ENCODE measurements around the gene SLC18B1. TPM values are rescaled to one million over a fixed set of nuclear protein-coding genes. Genes with fewer than 3 reads are reported as not detected.

The SLC18B1 gene
- 10.2 and 10.4 TPM in 2 replicates for polyA plus RNA-seq (2013)

- Histone ChIP-seq H2BK12ac (ENCODE audit: low read length) (no peak within 1 kb of the TSS), H2BK5ac (ENCODE audit: low read depth, low read length, poor library complexity) (peak within 1 kb of the TSS; percentile 33), H2AFZ (ENCODE audit: insufficient read depth, low read length, poor library complexity) (peak within 1 kb of the TSS; percentile 100), H3K79me1 (ENCODE audit: low read length) (peaks cover 5% of the 10 kb centered on the region), H3K9ac (ENCODE audit: low read length) (no peak within 1 kb of the TSS), H3K4me3 (ENCODE audit: low read depth, low read length) (peak within 1 kb of the TSS; percentile 67), H3K18ac (ENCODE audit: low read length) (peak within 1 kb of the TSS; percentile 69), H4K91ac (ENCODE audit: low read depth, low read length) (peak within 1 kb of the TSS; percentile 70), H3K36me3 (ENCODE audit: control insufficient read depth in 1 of 2, insufficient read depth in 2 of 2, low read length in 2 of 2) (peaks cover 0 to 3% of the 10 kb centered on the region in 2 experiments), H2AK5ac (ENCODE audit: low read length) (no peak within 1 kb of the TSS), H3K4ac (ENCODE audit: low read depth, low read length) (no peak within 1 kb of the TSS), H3K4me1 (ENCODE audit: control insufficient read depth in 1 of 2, insufficient read depth in 2 of 2, low read length in 2 of 2) (no peaks in the 10 kb centered on the region), H3K9me3 (ENCODE audit: insufficient read depth, low read depth, low read length) (no peaks in the 10 kb centered on the region), H3K4me2 (ENCODE audit: low read length) (peak within 1 kb of the TSS; percentile 69), H4K8ac (ENCODE audit: low read depth, low read length) (peak within 1 kb of the TSS; percentile 92), H3K14ac (ENCODE audit: low read length) (peak within 1 kb of the TSS; percentile 88), H3K27me3 (ENCODE audit: insufficient read depth, low read length) (no peaks in the 10 kb centered on the region), H2BK120ac (ENCODE audit: insufficient read depth, low read length, poor library complexity) (peak within 1 kb of the TSS; percentile 72), H4K12ac (ENCODE audit: low read depth, low read length) (peak within 1 kb of the TSS; percentile 77), H3K27ac (ENCODE audit: low read depth, low read length) (no peak within 1 kb of the TSS), H3K23ac (ENCODE audit: low read length) (no peak within 1 kb of the TSS), H3K79me2 (ENCODE audit: control insufficient read depth, insufficient read depth, low read length, poor library complexity) (peaks cover 4% of the 10 kb centered on the region)
- WGBS (ENCODE audit: extremely low coverage, insufficient coverage, insufficient read length): no CpG with 5 or more reads among the region's 41 CpGs
- DNase-seq: peak; percentile 55 to 61
These were observed at the start of gene SLC18B1 for GRCh38 chr6:132797951-132798868. TSS of gene SLC18B1 (minus strand) at chr6:132798637. CDS start at chr6:132798456, 181 bp downstream.

GRCh38 chr6:132843316-132844035 lies 45.0 kb upstream of the SLC18B1 start:
- no peaks in the 10 kb centered on the region for H3K79me2 ChIP-seq (ENCODE audit: control insufficient read depth, insufficient read depth, low read length, poor library complexity)
- no peak overlapping the region for H2BK12ac ChIP-seq (ENCODE audit: low read length)
- H2AK5ac ChIP-seq (ENCODE audit: low read length): no peak overlapping the region
- WGBS (ENCODE audit: extremely low coverage, insufficient coverage, insufficient read length): no CpG with 5 or more reads among the region's 8 CpGs
- no peak overlapping the region for H3K4me2 ChIP-seq (ENCODE audit: low read length)
- H3K36me3 ChIP-seq (ENCODE audit: control insufficient read depth in 1 of 2, insufficient read depth in 2 of 2, low read length in 2 of 2): no peaks in the 10 kb centered on the region
- no peaks in the 10 kb centered on the region for H3K9me3 ChIP-seq (ENCODE audit: insufficient read depth, low read depth, low read length)
- H3K4me1 ChIP-seq (ENCODE audit: control insufficient read depth in 1 of 2, insufficient read depth in 2 of 2, low read length in 2 of 2): no peaks in the 10 kb centered on the region
- no peak overlapping the region for H3K4ac ChIP-seq (ENCODE audit: low read depth, low read length)
- no peak overlapping the region for H2BK120ac ChIP-seq (ENCODE audit: insufficient read depth, low read length, poor library complexity)
- H3K23ac ChIP-seq (ENCODE audit: low read length): no peak overlapping the region
- H3K79me1 ChIP-seq (ENCODE audit: low read length): no peaks in the 10 kb centered on the region
- DNase-seq: no peak
- H3K18ac ChIP-seq (ENCODE audit: low read length): no peak overlapping the region
- no peak overlapping the region for H3K9ac ChIP-seq (ENCODE audit: low read length)
- no peak overlapping the region for H3K14ac ChIP-seq (ENCODE audit: low read length)
- H2BK5ac ChIP-seq (ENCODE audit: low read depth, low read length, poor library complexity): no peak overlapping the region
- no peak overlapping the region for H2AFZ ChIP-seq (ENCODE audit: insufficient read depth, low read length, poor library complexity)
- H4K8ac ChIP-seq (ENCODE audit: low read depth, low read length): no peak overlapping the region
- no peak overlapping the region for H3K4me3 ChIP-seq (ENCODE audit: low read depth, low read length)
- no peaks in the 10 kb centered on the region for H3K27me3 ChIP-seq (ENCODE audit: insufficient read depth, low read length)
- no peak overlapping the region for H3K27ac ChIP-seq (ENCODE audit: low read depth, low read length)
- no peak overlapping the region for H4K91ac ChIP-seq (ENCODE audit: low read depth, low read length)
- no peak overlapping the region for H4K12ac ChIP-seq (ENCODE audit: low read depth, low read length)

GRCh38 chr6:132841966-132842365 lies 43.5 kb upstream of the SLC18B1 start:
- Histone ChIP-seq H3K79me1 (ENCODE audit: low read length) (no peaks in the 10 kb centered on the region), H2BK12ac (ENCODE audit: low read length) (no peak overlapping the region), H3K27ac (ENCODE audit: low read depth, low read length) (no peak overlapping the region), H4K12ac (ENCODE audit: low read depth, low read length) (no peak overlapping the region), H3K4me1 (ENCODE audit: control insufficient read depth in 1 of 2, insufficient read depth in 2 of 2, low read length in 2 of 2) (no peaks in the 10 kb centered on the region), H3K9ac (ENCODE audit: low read length) (no peak overlapping the region), H3K4me3 (ENCODE audit: low read depth, low read length) (no peak overlapping the region), H3K4ac (ENCODE audit: low read depth, low read length) (no peak overlapping the region), H3K79me2 (ENCODE audit: control insufficient read depth, insufficient read depth, low read length, poor library complexity) (no peaks in the 10 kb centered on the region), H2BK120ac (ENCODE audit: insufficient read depth, low read length, poor library complexity) (no peak overlapping the region), H2AK5ac (ENCODE audit: low read length) (no peak overlapping the region), H2BK5ac (ENCODE audit: low read depth, low read length, poor library complexity) (no peak overlapping the region), H3K36me3 (ENCODE audit: control insufficient read depth in 1 of 2, insufficient read depth in 2 of 2, low read length in 2 of 2) (no peaks in the 10 kb centered on the region), H3K18ac (ENCODE audit: low read length) (no peak overlapping the region), H4K8ac (ENCODE audit: low read depth, low read length) (no peak overlapping the region), H3K9me3 (ENCODE audit: insufficient read depth, low read depth, low read length) (no peaks in the 10 kb centered on the region), H3K4me2 (ENCODE audit: low read length) (no peak overlapping the region), H3K27me3 (ENCODE audit: insufficient read depth, low read length) (no peaks in the 10 kb centered on the region), H2AFZ (ENCODE audit: insufficient read depth, low read length, poor library complexity) (no peak overlapping the region), H4K91ac (ENCODE audit: low read depth, low read length) (no peak overlapping the region), H3K23ac (ENCODE audit: low read length) (no peak overlapping the region), H3K14ac (ENCODE audit: low read length) (no peak overlapping the region)
- DNase-seq: no peak
- no CpG with 5 or more reads among the region's 1 CpG for WGBS (ENCODE audit: extremely low coverage, insufficient coverage, insufficient read length)

GRCh38 chr6:132832891-132833290 lies 34.5 kb upstream of the SLC18B1 start:
- Histone ChIP-seq H2BK120ac (ENCODE audit: insufficient read depth, low read length, poor library complexity) (no peak overlapping the region), H3K79me2 (ENCODE audit: control insufficient read depth, insufficient read depth, low read length, poor library complexity) (no peaks in the 10 kb centered on the region), H4K12ac (ENCODE audit: low read depth, low read length) (no peak overlapping the region), H3K27me3 (ENCODE audit: insufficient read depth, low read length) (no peaks in the 10 kb centered on the region), H2BK12ac (ENCODE audit: low read length) (no peak overlapping the region), H4K8ac (ENCODE audit: low read depth, low read length) (no peak overlapping the region), H2BK5ac (ENCODE audit: low read depth, low read length, poor library complexity) (no peak overlapping the region), H2AFZ (ENCODE audit: insufficient read depth, low read length, poor library complexity) (no peak overlapping the region), H2AK5ac (ENCODE audit: low read length) (no peak overlapping the region), H3K4me2 (ENCODE audit: low read length) (no peak overlapping the region), H3K4me1 (ENCODE audit: control insufficient read depth in 1 of 2, insufficient read depth in 2 of 2, low read length in 2 of 2) (no peaks in the 10 kb centered on the region), H3K14ac (ENCODE audit: low read length) (no peak overlapping the region), H3K4me3 (ENCODE audit: low read depth, low read length) (no peak overlapping the region), H3K36me3 (ENCODE audit: control insufficient read depth in 1 of 2, insufficient read depth in 2 of 2, low read length in 2 of 2) (no peaks in the 10 kb centered on the region), H3K27ac (ENCODE audit: low read depth, low read length) (no peak overlapping the region), H3K9me3 (ENCODE audit: insufficient read depth, low read depth, low read length) (no peaks in the 10 kb centered on the region), H4K91ac (ENCODE audit: low read depth, low read length) (no peak overlapping the region), H3K18ac (ENCODE audit: low read length) (no peak overlapping the region), H3K79me1 (ENCODE audit: low read length) (no peaks in the 10 kb centered on the region), H3K9ac (ENCODE audit: low read length) (no peak overlapping the region), H3K4ac (ENCODE audit: low read depth, low read length) (no peak overlapping the region), H3K23ac (ENCODE audit: low read length) (no peak overlapping the region)
- no CpG with 5 or more reads among the region's 6 CpGs for WGBS (ENCODE audit: extremely low coverage, insufficient coverage, insufficient read length)
- no peak for DNase-seq

Data from trophoblast cell (in vitro differentiated cells and primary cell).